ENCODE data around the gene MARCHF6.

GRCh38 chr5:10343486-10343885, 10.0 kb upstream of the MARCHF6 start:
- TF ChIP-seq CTCF (IDR thresholded peaks at IDR 0.05; ENCODE audit: poor library complexity) (no peak), EZH2 (IDR thresholded peaks at IDR 0.05; ENCODE audit: borderline replicate concordance) (no peak)

Data from hepatocyte (in vitro differentiated cells).